ENCODE measurements around the gene CDH13.

GRCh38 chr16:83271123-83271522, 644.4 kb downstream of the CDH13 start:
- TF ChIP-seq CTCF (IDR thresholded peaks at IDR 0.05; ENCODE audit: poor library complexity) (no peak), EZH2 (IDR thresholded peaks at IDR 0.05; ENCODE audit: borderline replicate concordance) (no peak), EZH2phosphoT487 (IDR thresholded peaks at IDR 0.05; ENCODE audit: low read depth, severe bottlenecking, unreplicated experiment) (no peak)

Data from hepatocyte (in vitro differentiated cells).